Kidney glomerular epithelial cell (primary cell): ENCODE measurements around the gene LRRFIP1.
"Not testable (repeated sequence)": the region's sequence is repeated elsewhere in the genome, so short reads cannot be mapped to it uniquely, and the experiment has no call there.

ENCODE experiments used
- DNase-seq: peaks from one replicate; lab custom pipeline; 2025; lab: John Stamatoyannopoulos, UW

Gene LRRFIP1

GRCh38 chr2:237782181-237782580, 154.8 kb downstream of the LRRFIP1 start:
- DNase-seq, result no peak

- DNase-seq, result not testable (repeated sequence)
Measured at GRCh38 chr2:237783678-237784077, 156.3 kb downstream of the LRRFIP1 start.

GRCh38 chr2:237786936-237787335, 159.5 kb downstream of the LRRFIP1 start:
- DNase-seq, result no peak

- no peak for DNase-seq
Measured at GRCh38 chr2:237790353-237790752, 163.0 kb downstream of the LRRFIP1 start.

GRCh38 chr2:237791977-237792727, 164.8 kb downstream of the LRRFIP1 start:
- DNase-seq, result peak; percentile 60

GRCh38 chr2:237797253-237797652, 169.9 kb downstream of the LRRFIP1 start:
- DNase-seq, result no peak

GRCh38 chr2:237798236-237799059, 171.1 kb downstream of the LRRFIP1 start, which contains the start of gene RBM44:
Gene RBM44 (plus strand): TSS chr2:237798779. CDS start chr2:237813610, 14,831 bp downstream.
- no peak for DNase-seq

- DNase-seq, result no peak
Measured at GRCh38 chr2:237799060-237799428, 171.7 kb downstream of the LRRFIP1 start.

- no peak for DNase-seq
Measured at GRCh38 chr2:237801466-237801865, 174.1 kb downstream of the LRRFIP1 start.

- DNase-seq, result no peak
Measured at GRCh38 chr2:237806334-237806733, 178.9 kb downstream of the LRRFIP1 start.

- no peak for DNase-seq
Measured at GRCh38 chr2:237815637-237816036, 188.2 kb downstream of the LRRFIP1 start.

GRCh38 chr2:237816531-237816930, 189.1 kb downstream of the LRRFIP1 start:
- DNase-seq, result no peak

- no peak for DNase-seq
Measured at GRCh38 chr2:237818066-237818473, 190.7 kb downstream of the LRRFIP1 start.

- no peak for DNase-seq
Measured at GRCh38 chr2:237819231-237819630, 191.8 kb downstream of the LRRFIP1 start.

GRCh38 chr2:237820421-237820820, 193.0 kb downstream of the LRRFIP1 start:
- no peak for DNase-seq

- DNase-seq, result no peak
Measured at GRCh38 chr2:237823544-237823943, 196.2 kb downstream of the LRRFIP1 start.

- no peak for DNase-seq
Measured at GRCh38 chr2:237824085-237824484, 196.7 kb downstream of the LRRFIP1 start.

- no peak for DNase-seq
Measured at GRCh38 chr2:237827421-237827987, 200.1 kb downstream of the LRRFIP1 start.
